SJSA1 (cell line): Measurements from ENCODE around the gene ADGRD1. TPM values are rescaled to one million over a fixed set of nuclear protein-coding genes. Genes with fewer than 3 reads are reported as not detected.
"Not testable (repeated sequence)": the region's sequence is repeated elsewhere in the genome, so short reads cannot be mapped to it uniquely, and the experiment has no call there.

Experiments
- DNase-seq, 2 experiments: peaks; one replicate each; pipeline ENCODE4 v3.0.0-alpha.2; 2015 to 2020; ENCODE audit warnings: low spot score in 2 of 2, low read depth in 1 of 2
- H3K27ac ChIP-seq: fragments of 250-450 bp; sonication (Bioruptor Pico); 2 replicates; pipeline ENCODE4 v1.5.1; 2020; ENCODE audit warnings: mild to moderate bottlenecking, moderate library complexity
- H3K27me3 ChIP-seq: fragments of 250-450 bp; sonication (Bioruptor Pico); replicated peaks from 2 replicates; pipeline ENCODE4 v1.5.1; 2020; ENCODE audit warnings: mild to moderate bottlenecking, moderate library complexity
- H3K36me3 ChIP-seq: fragments of 250-450 bp; sonication (Bioruptor Pico); 2 replicates; pipeline ENCODE4 v1.5.1; 2020; ENCODE audit warnings: mild to moderate bottlenecking
- H3K4me1 ChIP-seq: fragments of 250-450 bp; sonication (Bioruptor Pico); replicated peaks from 2 replicates; pipeline ENCODE4 v1.6.1; 2021; ENCODE audit warnings: mild to moderate bottlenecking
- H3K4me3 ChIP-seq: fragments of 250-450 bp; sonication (Bioruptor Pico); 2 replicates; pipeline ENCODE4 v1.5.1; 2020; ENCODE audit warnings: mild to moderate bottlenecking
- H3K9me3 ChIP-seq: fragments of 250-450 bp; sonication (Bioruptor Pico); replicated peaks from 2 replicates; pipeline ENCODE4 v1.5.1; 2020; ENCODE audit warnings: mild to moderate bottlenecking
- total RNA-seq: library from RNA; depleted of rRNA; stranded (reverse); fragments of >200 nt; shearing (Covaris generic); gene quantifications from 2 replicates; pipeline ENCODE4 v1.2.3, GENCODE V29; 2014

Gene ADGRD1
- total RNA-seq, 1 experiment from 2014 or later: 1.0 TPM

DNA sequence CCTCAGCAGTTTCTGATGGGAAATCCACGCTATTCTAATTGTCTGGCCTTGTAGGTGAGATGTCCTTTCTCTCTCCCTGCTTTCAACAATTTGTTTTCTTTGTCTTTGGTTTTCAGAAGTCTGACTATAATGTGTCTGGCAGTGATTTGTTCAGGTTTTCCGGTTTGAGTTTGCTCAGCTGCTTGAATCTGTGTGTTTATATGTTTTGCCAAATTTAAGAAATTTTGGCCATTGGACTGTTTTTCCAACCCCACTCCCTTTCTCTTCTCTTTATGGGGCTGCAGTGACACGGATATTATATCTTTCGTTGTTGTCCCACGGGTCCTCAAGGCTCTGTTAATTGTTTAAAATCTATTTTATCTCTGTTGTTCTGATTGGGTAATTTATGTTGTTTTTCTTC lies 105.0 kb downstream of the ADGRD1 start:
- H3K27me3 ChIP-seq: no peaks in the 10 kb centered on the region
- peak in 1 of 2 experiments; percentile 7 for DNase-seq
- no peak overlapping the region for H3K4me3 ChIP-seq
- H3K4me1 ChIP-seq: no peaks in the 10 kb centered on the region
- H3K27ac ChIP-seq: no peak overlapping the region
- H3K9me3 ChIP-seq: no peaks in the 10 kb centered on the region
- no peaks in the 10 kb centered on the region for H3K36me3 ChIP-seq

- H3K9me3 ChIP-seq: no peaks in the 10 kb centered on the region
- no peak overlapping the region for H3K4me3 ChIP-seq
- H3K27ac ChIP-seq: no peak overlapping the region
- DNase-seq: peak in 1 of 2 experiments; percentile 25
- no peaks in the 10 kb centered on the region for H3K36me3 ChIP-seq
- H3K27me3 ChIP-seq: no peaks in the 10 kb centered on the region
- H3K4me1 ChIP-seq: no peaks in the 10 kb centered on the region
Measured at GRCh38 chr12:131060011-131060703, 106.5 kb downstream of the ADGRD1 start.

DNA sequence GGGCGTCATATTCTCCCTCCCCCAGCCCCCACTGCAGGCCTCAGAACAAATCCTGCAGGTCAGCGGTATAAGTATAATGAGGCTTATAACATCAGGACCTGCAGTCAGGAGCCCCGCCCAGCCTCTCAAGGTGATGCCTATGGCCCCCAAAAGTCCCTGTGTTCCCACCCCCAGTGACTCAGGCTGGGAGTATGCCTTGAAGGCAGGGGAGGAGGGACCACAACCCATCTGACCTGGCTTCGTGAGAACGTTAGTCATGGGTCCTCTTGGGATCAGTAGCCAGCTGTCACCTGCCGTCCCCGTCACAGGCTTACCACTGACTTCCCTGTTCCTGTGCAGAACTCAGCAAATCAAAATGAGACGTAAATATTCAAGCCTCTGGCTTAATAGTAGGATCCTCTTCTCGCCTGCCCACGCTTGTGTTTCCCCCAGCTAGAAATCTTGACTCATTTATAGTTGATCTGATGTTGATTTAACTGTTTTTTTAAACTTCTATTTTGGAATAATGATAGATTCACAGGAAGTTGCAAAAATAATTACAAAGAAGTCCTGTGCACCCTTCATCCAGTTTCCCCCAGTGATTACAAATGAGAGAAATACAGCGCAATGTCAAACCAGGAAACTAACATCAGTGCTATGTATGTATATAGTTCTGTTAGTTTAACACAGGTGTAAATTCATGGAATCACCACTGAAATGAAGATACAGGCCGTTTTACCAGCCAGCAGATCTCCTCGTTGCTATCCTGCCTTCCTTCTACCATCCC lies 107.5 kb downstream of the ADGRD1 start:
- H3K9me3 ChIP-seq: no peaks in the 10 kb centered on the region
- DNase-seq: no peak
- H3K27ac ChIP-seq: no peak overlapping the region
- H3K27me3 ChIP-seq: no peaks in the 10 kb centered on the region
- no peaks in the 10 kb centered on the region for H3K36me3 ChIP-seq
- H3K4me1 ChIP-seq: no peaks in the 10 kb centered on the region
- H3K4me3 ChIP-seq: no peak overlapping the region

DNA sequence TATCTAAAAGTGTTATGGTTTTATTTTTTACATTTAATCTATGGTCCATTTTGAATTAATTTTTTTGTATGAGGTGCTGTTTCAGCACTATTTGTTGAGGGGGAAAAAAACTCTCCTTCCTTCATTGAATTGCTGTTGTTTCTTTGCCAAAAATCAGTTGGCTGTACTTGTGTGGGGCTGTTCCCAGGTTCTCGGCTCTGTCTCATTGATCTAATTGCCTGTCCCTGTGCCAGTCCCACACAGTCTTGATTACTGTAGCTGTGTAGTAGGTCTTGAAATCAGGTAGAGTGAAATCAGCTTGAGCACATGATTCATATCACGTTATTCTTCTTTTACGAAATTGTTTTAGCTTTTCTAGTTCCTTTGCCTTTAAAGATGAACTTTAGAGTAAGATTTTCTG lies 109.7 kb downstream of the ADGRD1 start:
- no peaks in the 10 kb centered on the region for H3K4me1 ChIP-seq
- H3K9me3 ChIP-seq: no peaks in the 10 kb centered on the region
- DNase-seq: no peak
- H3K36me3 ChIP-seq: no peaks in the 10 kb centered on the region
- H3K4me3 ChIP-seq: no peak overlapping the region
- no peaks in the 10 kb centered on the region for H3K27me3 ChIP-seq
- no peak overlapping the region for H3K27ac ChIP-seq

- H3K27me3 ChIP-seq: no peaks in the 10 kb centered on the region
- H3K27ac ChIP-seq: no peak overlapping the region
- no peaks in the 10 kb centered on the region for H3K36me3 ChIP-seq
- no peak overlapping the region for H3K4me3 ChIP-seq
- no peaks in the 10 kb centered on the region for H3K4me1 ChIP-seq
- DNase-seq: no peak
- H3K9me3 ChIP-seq: no peaks in the 10 kb centered on the region
Measured at GRCh38 chr12:131063960-131064359, 110.3 kb downstream of the ADGRD1 start.

DNA sequence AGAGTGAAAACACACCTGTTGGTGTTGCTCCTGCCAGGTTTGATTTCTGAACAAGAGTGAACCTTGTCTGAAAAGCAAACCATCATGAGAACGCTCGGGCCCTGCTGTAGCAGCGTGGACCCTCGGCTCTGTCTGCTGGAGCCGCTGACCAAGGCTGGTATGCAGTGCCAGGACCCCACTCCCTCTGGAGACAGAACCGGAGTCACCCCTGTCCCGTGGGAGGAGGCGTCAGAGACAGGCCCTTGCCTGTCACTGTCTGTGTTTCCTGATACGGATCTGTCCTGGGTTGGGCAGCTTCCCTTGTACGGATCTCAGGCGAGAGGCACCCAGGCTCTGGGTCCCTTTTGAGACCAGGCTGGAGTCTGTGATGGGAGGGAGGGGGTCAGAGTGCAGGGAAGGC lies 111.6 kb downstream of the ADGRD1 start:
- no peak for DNase-seq
- Histone ChIP-seq H3K9me3 (no peaks in the 10 kb centered on the region), H3K27ac (no peak overlapping the region), H3K4me3 (no peak overlapping the region), H3K27me3 (no peaks in the 10 kb centered on the region), H3K4me1 (no peaks in the 10 kb centered on the region), H3K36me3 (no peaks in the 10 kb centered on the region)

DNA sequence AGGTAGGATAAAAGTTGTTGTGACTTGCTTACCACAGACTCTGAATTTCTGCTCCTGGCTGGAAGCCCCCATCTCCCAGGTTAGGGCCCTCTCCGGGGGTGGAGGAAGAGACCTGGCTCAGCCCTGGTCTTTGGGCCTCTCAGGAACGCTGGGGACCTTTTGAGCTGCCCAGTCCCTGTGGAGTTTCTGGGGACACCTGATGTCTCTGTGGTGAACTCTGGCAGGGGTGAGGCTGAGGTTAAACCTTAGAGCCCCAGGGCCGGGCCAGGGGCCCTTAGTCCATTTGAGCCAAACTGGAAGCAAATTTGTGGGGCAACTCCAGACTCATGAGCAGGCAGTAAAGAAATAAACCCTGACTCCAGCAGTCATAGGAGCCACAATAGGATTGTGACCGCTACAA lies 112.1 kb downstream of the ADGRD1 start:
- Histone ChIP-seq H3K27me3 (no peaks in the 10 kb centered on the region), H3K9me3 (no peaks in the 10 kb centered on the region), H3K4me3 (no peak overlapping the region), H3K4me1 (no peaks in the 10 kb centered on the region), H3K27ac (no peak overlapping the region), H3K36me3 (no peaks in the 10 kb centered on the region)
- no peak for DNase-seq

- no peaks in the 10 kb centered on the region for H3K9me3 ChIP-seq
- H3K4me3 ChIP-seq: no peak overlapping the region
- no peaks in the 10 kb centered on the region for H3K36me3 ChIP-seq
- H3K27me3 ChIP-seq: no peaks in the 10 kb centered on the region
- DNase-seq: peak in 1 of 2 experiments; percentile 30
- no peak overlapping the region for H3K27ac ChIP-seq
- H3K4me1 ChIP-seq: no peaks in the 10 kb centered on the region
Measured at GRCh38 chr12:131066207-131066885, 112.6 kb downstream of the ADGRD1 start.

DNA sequence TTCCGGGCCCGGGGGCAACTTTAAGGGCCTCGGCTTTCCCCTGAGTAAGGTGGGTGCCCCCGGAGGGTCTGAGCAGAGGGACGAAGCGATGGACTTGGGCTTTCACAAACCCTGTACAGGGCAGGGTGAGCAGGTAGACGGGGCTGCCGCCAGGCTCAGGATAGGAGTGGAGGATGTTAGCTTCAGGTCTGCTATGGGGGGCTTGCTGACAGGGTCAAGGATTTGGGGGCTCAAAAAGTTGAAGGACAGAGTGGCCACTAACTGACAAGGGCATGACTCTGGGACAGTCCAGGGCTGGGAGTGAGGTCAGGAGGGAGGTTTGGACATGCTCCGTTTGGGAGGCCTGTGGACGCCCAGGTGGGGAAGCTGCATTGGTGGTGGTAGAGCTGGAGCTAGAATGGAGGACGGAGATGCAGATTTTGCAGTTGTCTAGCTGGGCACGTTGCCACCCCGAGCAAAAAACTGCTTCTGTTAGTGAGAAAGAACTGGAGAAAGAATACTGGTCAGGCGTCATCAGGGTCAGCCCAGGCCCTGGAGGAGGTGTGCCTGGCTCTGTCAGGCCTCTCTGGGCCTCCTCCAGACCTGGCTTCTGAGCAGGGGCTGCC lies 113.3 kb downstream of the ADGRD1 start:
- Histone ChIP-seq H3K36me3 (no peaks in the 10 kb centered on the region), H3K9me3 (no peaks in the 10 kb centered on the region), H3K27ac (no peak overlapping the region), H3K4me3 (no peak overlapping the region), H3K27me3 (no peaks in the 10 kb centered on the region), H3K4me1 (no peaks in the 10 kb centered on the region)
- DNase-seq: no peak

DNA sequence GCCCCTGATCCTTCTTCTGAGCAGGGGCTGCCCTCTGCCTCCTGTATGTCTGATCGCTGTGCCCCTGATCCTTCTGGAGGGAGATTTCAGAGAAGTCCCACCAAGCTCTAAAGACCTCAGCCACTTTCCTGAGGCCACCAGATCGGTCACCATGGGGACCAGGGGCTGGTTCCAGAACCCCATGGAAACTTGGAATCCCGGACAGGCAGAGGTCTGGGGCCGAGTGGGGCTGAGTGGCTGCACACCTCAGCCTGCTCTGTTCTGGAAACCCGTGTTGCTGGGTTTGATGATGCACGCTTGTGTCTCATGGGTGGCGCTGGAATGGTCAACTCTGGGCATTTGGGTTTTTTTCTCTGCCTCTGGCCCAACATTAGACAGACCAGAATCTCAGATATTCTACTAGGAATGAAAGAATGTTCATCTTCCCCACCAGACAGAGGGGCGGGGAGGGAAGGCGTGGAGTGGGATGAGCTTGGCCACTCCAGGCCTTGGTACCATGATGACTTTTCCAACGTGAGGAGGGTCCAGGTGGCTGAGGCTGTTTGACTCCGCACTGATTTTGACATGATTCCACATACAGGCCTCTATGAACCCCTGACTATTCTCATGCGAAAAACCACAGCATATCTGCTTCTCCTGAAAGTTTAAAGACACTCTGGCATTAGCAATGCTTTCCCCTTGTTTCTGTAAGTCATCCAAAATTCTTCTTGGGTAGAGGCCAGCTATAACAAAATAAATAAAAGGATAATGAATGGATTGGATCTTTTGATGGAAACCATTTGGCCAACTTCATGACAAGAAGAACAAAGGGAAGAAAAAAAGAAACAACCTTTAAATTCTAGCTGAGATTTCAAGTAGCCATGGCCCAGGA lies 114.5 kb downstream of the ADGRD1 start:
- Histone ChIP-seq H3K4me1 (no peaks in the 10 kb centered on the region), H3K27ac (no peak overlapping the region), H3K27me3 (no peaks in the 10 kb centered on the region), H3K4me3 (no peak overlapping the region), H3K9me3 (no peaks in the 10 kb centered on the region), H3K36me3 (no peaks in the 10 kb centered on the region)
- peak in 1 of 2 experiments; percentile 30 for DNase-seq

DNA sequence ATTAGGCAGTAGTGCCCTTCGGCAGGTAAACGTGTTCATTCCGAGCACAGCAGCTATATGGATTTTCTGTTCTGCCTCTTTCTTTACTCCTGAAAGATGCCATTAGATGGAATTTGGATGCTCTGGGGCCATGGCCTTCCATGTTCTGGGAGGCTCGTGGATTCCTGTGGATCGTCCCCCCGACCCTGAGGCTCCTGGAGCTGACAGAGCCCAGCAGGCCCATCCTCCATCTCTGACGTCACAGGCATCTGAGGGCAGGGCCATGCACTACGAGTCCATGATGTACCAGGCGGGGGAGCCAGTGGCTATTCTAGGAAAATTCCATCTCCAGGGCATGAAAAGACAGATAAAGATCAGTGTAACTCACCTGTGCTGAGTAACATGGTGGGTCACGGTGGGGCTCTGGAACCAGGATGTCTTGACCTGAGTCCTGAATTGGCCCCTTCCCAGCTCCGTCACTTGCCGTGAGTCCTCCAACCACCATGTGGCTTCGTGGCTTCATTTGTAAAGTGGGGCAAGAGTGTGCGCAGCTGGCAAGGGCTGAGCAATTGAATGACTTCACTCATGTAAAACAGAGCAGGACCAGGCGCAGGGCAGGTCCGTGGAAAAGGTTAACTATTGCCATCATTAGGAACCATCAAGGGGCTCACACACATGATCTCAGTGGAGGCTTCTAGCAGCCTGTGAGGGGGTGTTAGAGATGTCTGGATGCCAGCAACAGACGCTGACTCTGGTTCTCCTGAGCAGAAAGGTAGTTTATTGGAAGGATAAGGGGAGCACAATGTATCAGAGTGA lies 115.4 kb downstream of the ADGRD1 start:
- H3K27ac ChIP-seq, H3K9me3 ChIP-seq, H3K4me3 ChIP-seq, H3K4me1 ChIP-seq, H3K36me3 ChIP-seq, H3K27me3 ChIP-seq: not testable (repeated sequence)
- DNase-seq: peak in 1 of 2 experiments; percentile 16

- not testable (repeated sequence) for H3K4me1 ChIP-seq, H3K4me3 ChIP-seq, H3K9me3 ChIP-seq, H3K36me3 ChIP-seq, H3K27me3 ChIP-seq, H3K27ac ChIP-seq
- peak in 1 of 2 experiments; percentile 20 for DNase-seq
Measured at GRCh38 chr12:131070136-131070535, 116.4 kb downstream of the ADGRD1 start.
